H1 (cell line): ENCODE results near the gene UBTD1. TPM values are rescaled to one million over a fixed set of nuclear protein-coding genes. Genes with fewer than 3 reads are reported as not detected.
"Not testable (repeated sequence)": the region's sequence is repeated elsewhere in the genome, so short reads cannot be mapped to it uniquely, and the experiment has no call there.

Experiments
- CTCF ChIA-PET: fragments of 300-600 bp; sonication (Branson Sonifier 250); formaldehyde crosslinking; loops from one replicate; lab custom pipeline; 2021; ENCODE audit not compliant: partially characterized antibody; lab: Charles Lee
- POLR2A ChIA-PET: fragments of 300-600 bp; sonication (Branson Sonifier 250); formaldehyde crosslinking; loops from one replicate; lab custom pipeline; 2021; ENCODE audit warnings: inconsistent platforms; ENCODE audit not compliant: partially characterized antibody; lab: Charles Lee
- DNase-seq, 2 experiments: peaks; one replicate each; pipeline versions ENCODE4 v3.0.0 to v3.0.0-alpha.2; 2010 to 2022; ENCODE audit warnings: low spot score in 2 of 2, low read depth in 1 of 2, mixed read lengths in 1 of 2
- FAIRE-seq: peaks from 2 replicates; lab custom pipeline; 2011; peaks lifted over from hg19 to GRCh38; lab: Jason Lieb, UNC
- H2AFZ ChIP-seq: 2 replicates; pipeline ENCODE4 v1.8.1; 2012; ENCODE audit warnings: low read length, inconsistent platforms
- H2AK5ac ChIP-seq: 2 replicates; pipeline ENCODE4 v1.6.1; 2013; ENCODE audit warnings: low read depth, low read length
- H2BK120ac ChIP-seq: replicated peaks from 2 replicates; pipeline ENCODE3; 2013; ENCODE audit warnings: low read depth, low read length, inconsistent platforms
- H2BK12ac ChIP-seq: 2 replicates; pipeline ENCODE4 v1.6.1; 2013; ENCODE audit warnings: low read depth, low read length
- H2BK15ac ChIP-seq: 2 replicates; pipeline ENCODE4 v1.6.1; 2013; ENCODE audit warnings: low read length
- H2BK20ac ChIP-seq: 2 replicates; pipeline ENCODE4 v1.6.1; 2013; ENCODE audit warnings: low read length
- H2BK5ac ChIP-seq: 2 replicates; pipeline ENCODE4 v1.6.1; 2013; ENCODE audit warnings: low read depth, low read length
- H3K14ac ChIP-seq: 2 replicates; pipeline ENCODE4 v1.6.1; 2013; ENCODE audit warnings: inconsistent platforms; ENCODE audit not compliant: insufficient read length
- H3K18ac ChIP-seq: 2 replicates; pipeline ENCODE4 v1.6.1; 2013; ENCODE audit warnings: low read length; ENCODE audit errors: extremely low read depth
- H3K23ac ChIP-seq: 2 replicates; pipeline ENCODE4 v1.6.1; 2013; ENCODE audit warnings: inconsistent platforms; ENCODE audit not compliant: insufficient read length
- H3K23me2 ChIP-seq: 2 replicates; pipeline ENCODE4 v1.6.1; 2013; ENCODE audit warnings: low read depth, low read length
- H3K27ac ChIP-seq: 2 replicates; pipeline ENCODE4 v1.6.1; 2011; ENCODE audit warnings: low read depth, low read length, inconsistent platforms
- H3K27me3 ChIP-seq, 4 experiments: replicated peaks in 1 of 4; 1 replicate in 1 of 4; 2 replicates in 3 of 4; pipeline versions ENCODE4 v1.6.1 to v1.8.1; 2011 to 2013; ENCODE audit warnings: low read length in 3 of 4, mild to moderate bottlenecking in 3 of 4, inconsistent platforms in 2 of 4, mixed read lengths in 2 of 4, moderate library complexity in 1 of 4; ENCODE audit not compliant: control insufficient read depth in 3 of 4, insufficient read depth in 3 of 4; ENCODE audit errors: extremely low read depth in 1 of 4
- H3K36me3 ChIP-seq, 4 experiments: 2 replicates each; pipeline versions ENCODE4 v1.6.1 to v1.8.1; 2011 to 2013; ENCODE audit warnings: mild to moderate bottlenecking in 4 of 4, low read length in 3 of 4, moderate library complexity in 2 of 4, control low read depth in 1 of 4, inconsistent platforms in 1 of 4; ENCODE audit not compliant: insufficient read depth in 4 of 4, control insufficient read depth in 2 of 4
- H3K4ac ChIP-seq: replicated peaks from 2 replicates; pipeline ENCODE3; 2013; ENCODE audit warnings: low read length, low read depth, mixed read lengths, inconsistent platforms; ENCODE audit not compliant: insufficient read length
- H3K4me1 ChIP-seq, 4 experiments: replicated peaks in 1 of 4; 1 replicate in 1 of 4; 2 replicates in 3 of 4; pipeline versions ENCODE4 v1.6.1 to v1.8.1; 2011 to 2013; ENCODE audit warnings: low read length in 3 of 4, inconsistent platforms in 2 of 4, mixed read lengths in 1 of 4; ENCODE audit not compliant: insufficient read depth in 4 of 4, control insufficient read depth in 3 of 4
- H3K4me2 ChIP-seq, 2 experiments: 2 replicates each; pipeline versions ENCODE4 v1.6.1 to v1.8.1; 2011 to 2013; ENCODE audit warnings: low read depth in 2 of 2, low read length in 2 of 2, control low read depth in 1 of 2, inconsistent platforms in 1 of 2, mild to moderate bottlenecking in 1 of 2; ENCODE audit not compliant: insufficient read depth in 1 of 2
- H3K4me3 ChIP-seq, 4 experiments: fragments of 200-600, 300-600 bp in 1 of 4; sonication (generic), shearing (Covaris generic), sonication (Bioruptor Twin) in 1 of 4; 2 replicates each; pipeline versions ENCODE4 v1.5.1 to v1.8.1; 2011 to 2016; ENCODE audit warnings: low read length in 4 of 4, low read depth in 3 of 4, control low read depth in 2 of 4, inconsistent platforms in 2 of 4, mild to moderate bottlenecking in 2 of 4, mixed read lengths in 1 of 4, moderate library complexity in 1 of 4; ENCODE audit not compliant: insufficient read depth in 2 of 4; ENCODE audit errors: extremely low read depth in 1 of 4
- H3K56ac ChIP-seq: replicated peaks from 2 replicates; pipeline ENCODE3; 2013; ENCODE audit warnings: low read depth, mild to moderate bottlenecking, mixed read lengths, low read length, inconsistent platforms; ENCODE audit not compliant: insufficient read length
- H3K79me1 ChIP-seq: 2 replicates; pipeline ENCODE4 v1.6.1; 2013; ENCODE audit warnings: low read depth, low read length, control low read depth
- H3K79me2 ChIP-seq, 2 experiments: 2 replicates each; pipeline versions ENCODE4 v1.6.1 to v1.8.1; 2012 to 2013; ENCODE audit warnings: low read length in 2 of 2, mild to moderate bottlenecking in 2 of 2, inconsistent platforms in 1 of 2; ENCODE audit not compliant: insufficient read depth in 2 of 2, control insufficient read depth in 1 of 2
- H3K9ac ChIP-seq, 4 experiments: replicated peaks in 1 of 4; 1 replicate in 1 of 4; 2 replicates in 3 of 4; pipeline versions ENCODE4 v1.6.1 to v1.8.1; 2011 to 2013; ENCODE audit warnings: low read depth in 3 of 4, low read length in 3 of 4, control low read depth in 2 of 4, mild to moderate bottlenecking in 2 of 4, moderate library complexity in 2 of 4, inconsistent platforms in 1 of 4; ENCODE audit errors: extremely low read depth in 1 of 4
- H3K9me3 ChIP-seq, 2 experiments: 2 replicates each; pipeline versions ENCODE4 v1.6.1 to v1.8.1; 2012 to 2013; ENCODE audit warnings: mild to moderate bottlenecking in 2 of 2, moderate library complexity in 2 of 2, control low read depth in 1 of 2, inconsistent platforms in 1 of 2, low read depth in 1 of 2, low read length in 1 of 2, mixed read lengths in 1 of 2; ENCODE audit not compliant: insufficient read depth in 2 of 2
- H4K20me1 ChIP-seq, 2 experiments: replicated peaks in 1 of 2; 2 replicates each; pipeline versions ENCODE3 to v1.8.1; 2011 to 2013; ENCODE audit warnings: inconsistent platforms in 2 of 2, low read length in 2 of 2, mild to moderate bottlenecking in 1 of 2; ENCODE audit not compliant: insufficient read depth in 2 of 2, control insufficient read depth in 1 of 2
- H4K5ac ChIP-seq: 2 replicates; pipeline ENCODE4 v1.6.1; 2013; ENCODE audit warnings: low read length, low read depth, mixed read lengths, inconsistent platforms; ENCODE audit not compliant: insufficient read length
- H4K8ac ChIP-seq: 2 replicates; pipeline ENCODE4 v1.8.0; 2013; ENCODE audit warnings: mild to moderate bottlenecking, moderate library complexity, low read length, inconsistent platforms; ENCODE audit not compliant: insufficient read depth; ENCODE audit errors: extremely low read depth
- H4K91ac ChIP-seq: replicated peaks from 2 replicates; pipeline ENCODE3; 2013; ENCODE audit warnings: low read length, mixed read lengths, inconsistent platforms; ENCODE audit not compliant: insufficient read length
- WGBS, 2 experiments: shearing (Covaris generic) in 1 of 2; methylation state at CpG; one replicate each; pipeline versions ENCODE4 v1.1.6 to v1.1.7; 2013 to 2015; ENCODE audit warnings: low lambda C conversion rate in 2 of 2, mixed read lengths in 2 of 2, inconsistent platforms in 1 of 2, low coverage in 1 of 2, missing lambda C conversion rate in 1 of 2; ENCODE audit not compliant: insufficient replicate concordance in 2 of 2, insufficient coverage in 1 of 2, insufficient read length in 1 of 2; ENCODE audit errors: extremely low coverage in 1 of 2, missing lambda C conversion rate in 1 of 2; 5-methylcytosine and 5-hydroxymethylcytosine counted together
- polyA plus RNA-seq, 7 experiments: library from polyadenylated mRNA; depleted of rRNA in 3 of 7; stranded (reverse) in 5 of 7; unstranded in 2 of 7; fragments of >200 nt in 5 of 7; fragments of 200-250 nt in 2 of 7; gene quantifications; 1 replicate in 5 of 7; 2 replicates in 1 of 7; 4 replicates in 1 of 7; pipeline versions ENCODE4 v1.2.1 to v1.2.3, GENCODE V29; 2011 to 2013; ENCODE audit warnings: missing spikeins in 2 of 7, mixed read lengths in 2 of 7
- total RNA-seq: library from RNA; stranded (reverse); fragmentation: NEBNext Ultra II Directional; extraction: Animal tissue kit (Norgen Biotek cat#: 25700); gene quantifications from 2 replicates; pipeline ENCODE4 v1.2.1, GENCODE V29; 2021

UBTD1 gene
- total and polyA plus RNA-seq, 2 of the 8 experiments (the other 6 are each of a cell fraction or from before 2014, with no cell fraction given): 22.3 to 36.2 TPM

DNA sequence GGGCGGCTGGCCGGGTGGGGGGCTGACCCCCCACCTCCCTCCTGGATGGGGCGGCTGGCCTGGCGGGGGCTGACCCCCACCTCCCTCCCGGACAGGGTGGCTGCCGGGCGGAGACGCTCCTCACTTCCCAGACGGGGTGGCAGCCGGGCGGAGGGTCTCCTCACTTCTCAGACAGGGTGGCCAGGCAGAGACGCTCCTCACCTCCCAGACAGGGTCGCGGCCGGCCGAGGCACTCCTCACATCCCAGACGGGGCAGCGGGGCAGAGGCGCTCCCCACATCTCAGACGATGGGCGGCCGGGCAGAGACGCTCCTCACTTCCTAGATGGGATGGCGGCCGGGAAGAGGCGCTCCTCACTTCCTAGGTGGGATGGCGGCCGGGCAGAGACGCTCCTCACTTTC is 30.2 kb downstream of the UBTD1 start:
- H2BK15ac ChIP-seq, H2BK120ac ChIP-seq, H3K4ac ChIP-seq, H3K36me3 ChIP-seq, H3K79me1 ChIP-seq, H3K14ac ChIP-seq, H2BK5ac ChIP-seq, H4K91ac ChIP-seq, FAIRE-seq, H3K23ac ChIP-seq, H4K8ac ChIP-seq, H2BK12ac ChIP-seq, H3K79me2 ChIP-seq, H3K4me2 ChIP-seq, H3K56ac ChIP-seq, H2BK20ac ChIP-seq, POLR2A ChIA-PET, H3K9me3 ChIP-seq, H3K9ac ChIP-seq, H3K23me2 ChIP-seq, H3K4me3 ChIP-seq, H3K18ac ChIP-seq, H4K5ac ChIP-seq, H2AK5ac ChIP-seq, H2AFZ ChIP-seq, DNase-seq, H3K27ac ChIP-seq, H4K20me1 ChIP-seq, H3K27me3 ChIP-seq: not testable (repeated sequence)
- 100% methylated on average over 4 of the region's 29 CpGs; no CpG with 5 or more reads in 1 of the 2 experiments for WGBS, 2 experiments
- CTCF ChIA-PET: interaction anchor here (14.7 kb wide), 1 partner anchor 24 kb away, joined by 388 read pairs; no protein-coding TSS in a partner anchor
- peaks cover 0 to 11% (median 6%) of the 10 kb centered on the region in 4 experiments; a peak in 4 of 7 replicates for H3K4me1 ChIP-seq
